Hepatocyte (in vitro differentiated cells): ENCODE data around the gene SCARF2.

Source experiments
- EZH2 ChIP-seq: fragments of 200-600 bp; sonication (generic); IDR thresholded peaks from 2 replicates; pipeline ENCODE4 v1.6.1; 2016; ENCODE audit warnings: antibody characterized with exemption, mild to moderate bottlenecking, borderline replicate concordance
- EZH2phosphoT487 ChIP-seq: fragments of 200-600 bp; sonication (generic); IDR thresholded peaks from one replicate; pipeline ENCODE4 v1.6.1; 2018; ENCODE audit warnings: antibody characterized with exemption, mild to moderate bottlenecking, low read depth, moderate library complexity; ENCODE audit not compliant: unreplicated experiment, severe bottlenecking
- TF ChIP-seq, protein P1 (sequence below): fragments of 200-600 bp; sonication (generic); IDR thresholded peaks from 2 replicates; pipeline ENCODE4 v1.5.1; 2016; ENCODE audit warnings: antibody characterized with exemption, mild to moderate bottlenecking; ENCODE audit not compliant: poor library complexity

DNA sequence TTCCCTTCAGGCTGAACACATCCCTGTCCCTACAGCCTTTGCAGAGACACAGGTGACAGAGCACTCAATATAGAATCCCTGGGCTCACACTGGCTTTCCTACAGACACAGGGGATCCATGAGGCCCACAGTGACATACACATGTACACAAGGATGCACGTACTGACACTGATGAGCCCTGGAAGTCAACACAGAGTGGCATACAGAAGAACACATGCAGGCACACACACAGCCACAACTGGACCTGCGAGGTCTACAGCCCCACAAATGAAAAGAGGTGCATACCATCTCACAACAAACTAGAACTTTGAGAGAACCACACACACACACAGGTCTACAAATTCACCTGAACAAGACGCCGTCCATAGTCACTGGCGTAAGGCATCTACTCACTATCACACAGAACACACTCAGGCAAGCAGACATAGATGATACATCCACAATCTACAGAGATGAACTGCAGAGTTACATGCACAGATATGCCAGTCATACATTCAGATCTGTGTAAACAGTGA, 47.2 kb downstream of the SCARF2 start:
- TF ChIP-seq, protein P1, sequence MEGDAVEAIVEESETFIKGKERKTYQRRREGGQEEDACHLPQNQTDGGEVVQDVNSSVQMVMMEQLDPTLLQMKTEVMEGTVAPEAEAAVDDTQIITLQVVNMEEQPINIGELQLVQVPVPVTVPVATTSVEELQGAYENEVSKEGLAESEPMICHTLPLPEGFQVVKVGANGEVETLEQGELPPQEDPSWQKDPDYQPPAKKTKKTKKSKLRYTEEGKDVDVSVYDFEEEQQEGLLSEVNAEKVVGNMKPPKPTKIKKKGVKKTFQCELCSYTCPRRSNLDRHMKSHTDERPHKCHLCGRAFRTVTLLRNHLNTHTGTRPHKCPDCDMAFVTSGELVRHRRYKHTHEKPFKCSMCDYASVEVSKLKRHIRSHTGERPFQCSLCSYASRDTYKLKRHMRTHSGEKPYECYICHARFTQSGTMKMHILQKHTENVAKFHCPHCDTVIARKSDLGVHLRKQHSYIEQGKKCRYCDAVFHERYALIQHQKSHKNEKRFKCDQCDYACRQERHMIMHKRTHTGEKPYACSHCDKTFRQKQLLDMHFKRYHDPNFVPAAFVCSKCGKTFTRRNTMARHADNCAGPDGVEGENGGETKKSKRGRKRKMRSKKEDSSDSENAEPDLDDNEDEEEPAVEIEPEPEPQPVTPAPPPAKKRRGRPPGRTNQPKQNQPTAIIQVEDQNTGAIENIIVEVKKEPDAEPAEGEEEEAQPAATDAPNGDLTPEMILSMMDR = no peak
- no peak for TF ChIP-seq EZH2phosphoT487
- no peak for TF ChIP-seq EZH2
